Osteocyte (in vitro differentiated cells): ENCODE data around the gene AP2B1. TPM values are rescaled to one million over a fixed set of nuclear protein-coding genes. Genes with fewer than 3 reads are reported as not detected.

Source experiments
- DNase-seq: peaks from one replicate; pipeline ENCODE4 v3.0.0; 2021; ENCODE audit warnings: mixed read lengths; ENCODE audit not compliant: unreplicated experiment; ENCODE audit errors: extremely low spot score
- H3K27ac Mint-ChIP-seq: one replicate; pipeline ENCODE4 v1.8.0; 2021; ENCODE audit warnings: mild to moderate bottlenecking, mixed read lengths; ENCODE audit not compliant: unreplicated experiment
- H3K27me3 Mint-ChIP-seq: one replicate; pipeline ENCODE4 v1.8.0; 2021; ENCODE audit warnings: mixed read lengths; ENCODE audit not compliant: unreplicated experiment
- H3K36me3 Mint-ChIP-seq: one replicate; pipeline ENCODE4 v1.8.0; 2021; ENCODE audit warnings: mixed read lengths; ENCODE audit not compliant: unreplicated experiment
- H3K4me1 Mint-ChIP-seq: one replicate; pipeline ENCODE4 v1.8.0; 2021; ENCODE audit warnings: mixed read lengths; ENCODE audit not compliant: unreplicated experiment
- H3K4me3 Mint-ChIP-seq: one replicate; pipeline ENCODE4 v1.8.0; 2021; ENCODE audit warnings: mild to moderate bottlenecking, moderate library complexity, mixed read lengths; ENCODE audit not compliant: unreplicated experiment
- H3K9me3 Mint-ChIP-seq: one replicate; pipeline ENCODE4 v1.8.0; 2021; ENCODE audit warnings: mixed read lengths; ENCODE audit not compliant: unreplicated experiment
- total RNA-seq: library from RNA; stranded (reverse); gene quantifications from 2 replicates; pipeline ENCODE4 v1.2.1, GENCODE V29; 2021
- TF ChIP-seq, protein P1 (sequence below): fragments of 200-600 bp; sonication (generic); IDR thresholded peaks from 2 replicates; pipeline ENCODE4 v1.5.0; 2021; ENCODE audit warnings: antibody characterized with exemption, mild to moderate bottlenecking, moderate library complexity

AP2B1 gene
- total RNA-seq, 1 donor from 2014 or later, result 201 TPM

DNA sequence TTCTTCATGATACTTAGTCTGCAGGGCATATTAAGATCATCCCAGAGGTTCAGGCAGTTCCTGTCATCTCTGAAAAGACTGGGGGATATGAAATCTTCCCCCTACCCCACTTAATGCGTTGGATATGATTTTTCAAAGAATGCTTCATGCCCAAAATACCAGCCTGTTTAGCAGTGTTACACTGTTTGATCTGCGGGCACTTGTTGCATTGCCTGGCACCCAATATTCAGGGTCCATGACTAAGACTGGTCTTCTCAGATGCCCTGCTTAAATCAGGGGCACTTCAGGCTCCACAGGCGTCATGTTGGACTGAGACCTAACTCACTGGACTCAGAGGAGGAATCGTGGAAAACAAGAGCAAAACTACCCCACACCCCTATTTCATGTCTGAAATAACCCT lies 137.9 kb downstream of the AP2B1 start:
- Mint-ChIP-seq H3K27ac (peak overlapping the region; percentile 98), H3K4me3 (no peak overlapping the region), H3K36me3 (peaks cover 24% of the 10 kb centered on the region), H3K4me1 (peaks cover 48% of the 10 kb centered on the region), H3K9me3 (no peaks in the 10 kb centered on the region), H3K27me3 (no peaks in the 10 kb centered on the region)
- TF ChIP-seq, protein P1, sequence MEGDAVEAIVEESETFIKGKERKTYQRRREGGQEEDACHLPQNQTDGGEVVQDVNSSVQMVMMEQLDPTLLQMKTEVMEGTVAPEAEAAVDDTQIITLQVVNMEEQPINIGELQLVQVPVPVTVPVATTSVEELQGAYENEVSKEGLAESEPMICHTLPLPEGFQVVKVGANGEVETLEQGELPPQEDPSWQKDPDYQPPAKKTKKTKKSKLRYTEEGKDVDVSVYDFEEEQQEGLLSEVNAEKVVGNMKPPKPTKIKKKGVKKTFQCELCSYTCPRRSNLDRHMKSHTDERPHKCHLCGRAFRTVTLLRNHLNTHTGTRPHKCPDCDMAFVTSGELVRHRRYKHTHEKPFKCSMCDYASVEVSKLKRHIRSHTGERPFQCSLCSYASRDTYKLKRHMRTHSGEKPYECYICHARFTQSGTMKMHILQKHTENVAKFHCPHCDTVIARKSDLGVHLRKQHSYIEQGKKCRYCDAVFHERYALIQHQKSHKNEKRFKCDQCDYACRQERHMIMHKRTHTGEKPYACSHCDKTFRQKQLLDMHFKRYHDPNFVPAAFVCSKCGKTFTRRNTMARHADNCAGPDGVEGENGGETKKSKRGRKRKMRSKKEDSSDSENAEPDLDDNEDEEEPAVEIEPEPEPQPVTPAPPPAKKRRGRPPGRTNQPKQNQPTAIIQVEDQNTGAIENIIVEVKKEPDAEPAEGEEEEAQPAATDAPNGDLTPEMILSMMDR, result no peak
- no peak for DNase-seq

DNA sequence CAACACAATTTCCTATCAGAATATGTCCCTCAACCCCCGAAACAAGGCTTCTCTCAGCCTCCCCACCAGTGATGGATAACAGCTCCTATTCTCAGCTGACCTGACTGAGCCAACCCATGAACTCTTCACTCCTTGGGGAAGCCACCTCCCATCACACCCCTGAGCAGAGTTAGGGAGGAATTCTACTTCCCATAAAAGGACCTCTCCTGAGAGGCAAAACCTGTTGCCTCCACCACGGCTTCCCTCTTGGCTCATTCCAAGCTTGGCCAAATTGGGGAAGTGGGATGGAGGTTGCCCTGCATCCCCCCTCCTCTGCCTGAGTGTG lies 138.6 kb downstream of the AP2B1 start:
- H3K4me1 Mint-ChIP-seq, result peaks cover 52% of the 10 kb centered on the region
- H3K4me3 Mint-ChIP-seq, result peak overlapping the region; percentile 49
- H3K36me3 Mint-ChIP-seq, result peaks cover 28% of the 10 kb centered on the region
- no peak for DNase-seq
- TF ChIP-seq, protein P1, result no peak
- H3K27ac Mint-ChIP-seq, result peak overlapping the region; percentile 98
- no peaks in the 10 kb centered on the region for H3K9me3 Mint-ChIP-seq
- no peaks in the 10 kb centered on the region for H3K27me3 Mint-ChIP-seq

DNA sequence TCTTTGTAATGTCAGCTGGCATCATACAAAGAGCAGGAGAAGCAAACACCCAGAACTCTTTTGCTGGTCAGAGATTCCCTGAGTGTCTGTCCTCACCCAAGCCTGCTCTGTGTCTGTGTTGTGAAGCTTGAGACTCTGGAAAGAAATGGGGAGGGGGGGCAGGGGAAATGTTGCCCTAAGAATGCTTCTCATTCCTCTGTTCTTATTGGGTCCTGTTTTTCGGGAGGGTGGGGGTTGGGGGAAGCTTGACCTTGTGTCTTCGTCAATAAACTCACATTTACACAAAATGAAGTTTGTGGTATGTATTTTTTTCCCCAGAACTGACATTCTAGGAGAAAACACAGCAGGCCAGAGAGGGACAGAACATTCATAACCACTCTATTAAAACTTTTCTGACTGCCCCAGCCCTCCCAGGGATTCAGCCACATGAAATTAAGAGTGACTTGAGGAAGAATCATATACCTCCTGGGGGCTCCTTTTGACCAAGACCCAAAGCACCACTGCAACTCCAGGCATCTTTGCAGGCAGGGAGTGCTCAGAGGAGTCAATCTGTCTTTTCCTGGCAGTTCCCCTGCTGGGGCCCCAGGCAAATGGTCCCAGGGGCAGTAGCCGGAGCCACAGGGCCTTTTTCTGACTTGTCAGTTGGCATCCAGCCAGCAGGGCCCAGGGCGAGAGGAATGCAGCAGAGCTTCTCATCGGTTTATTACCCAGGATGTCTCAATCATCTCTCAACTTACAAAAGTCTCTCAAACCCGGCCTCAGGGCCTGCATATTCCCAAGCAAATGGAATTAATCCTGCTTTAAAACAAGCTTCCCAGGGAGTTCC lies 139.2 kb downstream of the AP2B1 start:
- DNase-seq, result peak; percentile 98
- Mint-ChIP-seq H3K4me3 (peak overlapping the region; percentile 49), H3K27me3 (no peaks in the 10 kb centered on the region), H3K27ac (peak overlapping the region; percentile 98), H3K9me3 (no peaks in the 10 kb centered on the region), H3K4me1 (peaks cover 58% of the 10 kb centered on the region), H3K36me3 (peaks cover 28% of the 10 kb centered on the region)
- TF ChIP-seq, protein P1, result no peak

DNA sequence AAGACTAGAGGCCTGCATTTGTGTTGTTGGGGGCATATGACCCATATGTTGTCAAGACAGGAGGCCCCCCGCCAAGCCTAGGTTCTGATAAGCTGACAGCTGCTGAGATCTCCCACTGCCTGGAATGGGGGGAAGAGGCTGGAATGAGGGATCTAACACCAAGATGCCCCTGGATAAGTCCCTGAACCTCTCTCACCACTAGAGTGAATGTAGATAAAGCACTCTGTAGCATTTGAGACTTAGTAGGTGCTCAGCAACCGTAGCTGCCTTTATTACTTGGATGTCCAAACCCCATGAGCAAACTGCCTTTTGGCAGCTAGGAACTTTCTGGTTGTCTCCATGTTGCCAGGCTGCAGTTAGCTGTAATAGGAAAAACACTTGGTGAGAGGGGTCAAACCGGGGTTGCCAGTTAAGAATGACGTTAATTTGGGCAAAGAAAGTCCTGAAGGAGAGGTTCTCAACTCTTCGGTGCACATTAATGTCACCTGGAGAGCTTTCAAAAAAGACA lies 139.9 kb downstream of the AP2B1 start:
- TF ChIP-seq, protein P1, result no peak
- Mint-ChIP-seq H3K4me1 (peaks cover 58% of the 10 kb centered on the region), H3K36me3 (peaks cover 24% of the 10 kb centered on the region), H3K27me3 (no peaks in the 10 kb centered on the region), H3K27ac (peak overlapping the region; percentile 98), H3K4me3 (no peak overlapping the region), H3K9me3 (no peaks in the 10 kb centered on the region)
- no peak for DNase-seq

DNA sequence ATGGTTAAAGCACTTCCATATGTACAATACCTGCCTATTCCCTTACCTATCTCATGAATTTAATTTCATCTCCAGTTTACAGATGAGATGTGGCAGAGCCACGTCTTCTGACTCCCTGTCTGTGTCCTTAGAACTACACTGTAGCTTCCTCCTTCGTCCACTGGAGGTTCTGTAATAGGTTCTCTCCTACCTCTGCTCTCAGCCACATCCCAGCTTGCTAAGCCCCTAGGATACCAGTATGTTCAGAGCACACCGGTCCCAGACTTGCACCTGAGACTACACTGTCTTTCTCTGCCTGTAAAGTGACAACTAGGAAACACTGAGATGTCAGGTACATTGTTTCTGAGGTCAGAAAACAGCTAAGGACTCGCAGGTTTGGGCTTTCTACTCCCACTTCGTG lies 140.5 kb downstream of the AP2B1 start:
- no peaks in the 10 kb centered on the region for H3K27me3 Mint-ChIP-seq
- peak overlapping the region; percentile 98 for H3K27ac Mint-ChIP-seq
- H3K9me3 Mint-ChIP-seq, result no peaks in the 10 kb centered on the region
- TF ChIP-seq, protein P1, result no peak
- H3K36me3 Mint-ChIP-seq, result peaks cover 22% of the 10 kb centered on the region
- H3K4me3 Mint-ChIP-seq, result no peak overlapping the region
- peaks cover 62% of the 10 kb centered on the region for H3K4me1 Mint-ChIP-seq
- DNase-seq, result no peak
